GM12878 (cell line): Measurements from ENCODE around the gene HIVEP3. TPM values are rescaled to one million over a fixed set of nuclear protein-coding genes. Genes with fewer than 3 reads are reported as not detected.

Experiments used
- ATAC-seq: fragments of 200-7000 bp; cut with Tn5 transposase; 3 replicates; pipeline ENCODE4 v1.9.1; 2020; ENCODE audit warnings: mild to moderate bottlenecking, moderate library complexity
- BruUV-seq: library from RNA; stranded (reverse); fragments of 400-500 nt; replicated peaks from 2 replicates; lab custom pipeline; 2021; lab: Mats Ljungman, UMichigan
- CTCF ChIA-PET: fragments of 300-600 bp; sonication (Branson Sonifier 250); formaldehyde crosslinking; extraction: SDS; loops from one replicate; lab custom pipeline; 2021; ENCODE audit warnings: inconsistent platforms; lab: Yijun Ruan, JAX
- POLR2A ChIA-PET: fragments of 350-600 bp; formaldehyde crosslinking; extraction: SDS; loops from one replicate; lab custom pipeline; 2021; ENCODE audit warnings: inconsistent platforms; lab: Charles Lee
- RAD21 ChIA-PET: fragments of 300-600 bp; sonication (Branson Sonifier 250); formaldehyde crosslinking; loops from one replicate; lab custom pipeline; 2023; ENCODE audit warnings: antibody characterized with exemption; ENCODE audit not compliant: unreplicated experiment; lab: Charles Lee
- SMC1A ChIA-PET: fragments of 300-600 bp; sonication (Branson Sonifier 250); formaldehyde crosslinking; loops from one replicate; lab custom pipeline; 2023; ENCODE audit not compliant: unreplicated experiment, uncharacterized antibody; lab: Charles Lee
- DNase-seq: peaks from one replicate; pipeline ENCODE4 v3.0.0-alpha.2; 2011; ENCODE audit warnings: low read depth, low spot score
- FAIRE-seq: peaks from 3 replicates; lab custom pipeline; 2011; peaks lifted over from hg19 to GRCh38; lab: Jason Lieb, UNC
- H2AFZ ChIP-seq: 2 replicates; pipeline ENCODE4 v1.6.0; 2011; ENCODE audit warnings: low read depth, low read length, control low read depth; ENCODE audit not compliant: control insufficient read depth
- H3K27ac ChIP-seq: 2 replicates; pipeline ENCODE4 v1.5.1; 2011; ENCODE audit warnings: control low read depth; ENCODE audit not compliant: control insufficient read depth, insufficient read depth
- H3K27me3 ChIP-seq, 2 experiments: replicated peaks in 1 of 2; 2 replicates each; pipeline versions ENCODE4 v1.6.0 to v1.6.1; 2011; ENCODE audit warnings: low read length in 1 of 2; ENCODE audit not compliant: control insufficient read depth in 2 of 2, insufficient read depth in 2 of 2
- H3K36me3 ChIP-seq, 2 experiments: 2 replicates each; pipeline ENCODE4 v1.5.1; 2011; ENCODE audit warnings: low read length in 1 of 2; ENCODE audit not compliant: control insufficient read depth in 2 of 2, insufficient read depth in 2 of 2
- H3K4me1 ChIP-seq: 2 replicates; pipeline ENCODE4 v1.6.1; 2011; ENCODE audit warnings: mild to moderate bottlenecking, low read length, moderate library complexity, mixed read lengths; ENCODE audit not compliant: control insufficient read depth, insufficient read depth
- H3K4me2 ChIP-seq: 2 replicates; pipeline ENCODE4 v1.6.0; 2011; ENCODE audit warnings: control low read depth; ENCODE audit not compliant: control insufficient read depth, insufficient read depth
- H3K4me3 ChIP-seq: fragments of 200-600 bp; sonication (generic); 2 replicates; pipeline ENCODE4 v1.5.1; 2016
- H3K79me2 ChIP-seq: 2 replicates; pipeline ENCODE4 v1.6.0; 2011; ENCODE audit warnings: low read length; ENCODE audit not compliant: control insufficient read depth, insufficient read depth
- H3K9ac ChIP-seq: 2 replicates; pipeline ENCODE4 v1.8.0; 2011; ENCODE audit warnings: low read length, control low read depth, mixed read lengths; ENCODE audit not compliant: control insufficient read depth, insufficient read depth
- H3K9me3 ChIP-seq: replicated peaks from 3 replicates; pipeline ENCODE4 v1.5.1; 2011; ENCODE audit warnings: mild to moderate bottlenecking, low read length; ENCODE audit not compliant: control insufficient read depth, insufficient read depth
- H4K20me1 ChIP-seq: 2 replicates; pipeline ENCODE4 v1.6.0; 2011; ENCODE audit not compliant: control insufficient read depth, insufficient read depth
- ATF7 ChIP-seq: fragments of 450-650 bp; IDR thresholded peaks from 2 replicates; pipeline ENCODE4 v1.6.1; 2016; ENCODE audit warnings: low read depth, mild to moderate bottlenecking
- BACH1 ChIP-seq: fragments of 450-650 bp; IDR thresholded peaks from 2 replicates; pipeline ENCODE4 v1.6.1; 2017; ENCODE audit warnings: mild to moderate bottlenecking, borderline replicate concordance
- BHLHE40 ChIP-seq, 2 experiments: fragments of 450-650 bp in 1 of 2; IDR thresholded peaks; 2 replicates each; pipeline ENCODE4 v1.6.1; 2011 to 2017; ENCODE audit warnings: low read depth in 2 of 2, borderline replicate concordance in 1 of 2, improper control_type of control experiment in 1 of 2, low read length in 1 of 2, mild to moderate bottlenecking in 1 of 2
- CHD4 ChIP-seq: fragments of 200-600 bp; sonication (generic); IDR thresholded peaks from 2 replicates; pipeline ENCODE4 v1.6.1; 2016; ENCODE audit warnings: mild to moderate bottlenecking
- NR2F1 ChIP-seq: fragments of 450-650 bp; conservative IDR thresholded peaks from 2 replicates; pipeline ENCODE4 v1.6.1; 2017; ENCODE audit warnings: mild to moderate bottlenecking
- POLR2AphosphoS2 ChIP-seq: IDR thresholded peaks from 2 replicates; pipeline ENCODE4 v1.6.1; 2011; ENCODE audit warnings: low read depth, mild to moderate bottlenecking, low read length, improper control_type of control experiment, moderate library complexity
- SPI1 ChIP-seq: IDR thresholded peaks from 2 replicates; pipeline ENCODE4 v1.6.1; 2011; ENCODE audit warnings: low read depth, mild to moderate bottlenecking, low read length, moderate library complexity, borderline replicate concordance; ENCODE audit not compliant: insufficient read depth
- STAT3 ChIP-seq: IDR thresholded peaks from 2 replicates; pipeline ENCODE4 v1.6.1; 2011; ENCODE audit warnings: low read depth, low read length, improper control_type of control experiment
- TAF1 ChIP-seq: IDR thresholded peaks from 2 replicates; pipeline ENCODE4 v1.6.1; 2011; ENCODE audit warnings: mild to moderate bottlenecking, low read depth, low read length, borderline replicate concordance
- WRNIP1 ChIP-seq: IDR thresholded peaks from 2 replicates; pipeline ENCODE4 v1.6.1; 2011; ENCODE audit warnings: low read depth, low read length, improper control_type of control experiment, borderline replicate concordance
- YY1 ChIP-seq: IDR thresholded peaks from 2 replicates; pipeline ENCODE4 v1.6.1; 2011; ENCODE audit warnings: low read depth, mild to moderate bottlenecking, low read length
- WGBS: methylation state at CpG from one replicate; pipeline ENCODE4 v1.1.6; 2016; ENCODE audit warnings: low lambda C conversion rate; ENCODE audit not compliant: insufficient replicate concordance, insufficient coverage; ENCODE audit errors: missing lambda C conversion rate; 5-methylcytosine and 5-hydroxymethylcytosine counted together
- in situ Hi-C: fragments of 300-500 bp; cut with MboI; formaldehyde crosslinking; loops from 9 replicates; pipeline ENCODE4 v1.14.3; 2018; ENCODE audit warnings: mixed read lengths
- intact Hi-C: fragments of 100-400 bp; cut with micrococcal nuclease; formaldehyde crosslinking; loops from one replicate; pipeline ENCODE4 v1.14.2; 2022; ENCODE audit not compliant: unreplicated experiment
- polyA plus RNA-seq, 11 experiments: library from polyadenylated mRNA; depleted of rRNA in 4 of 11; unstranded in 6 of 11; stranded (reverse) in 5 of 11; fragments of >200 nt; fragmentation: Nextera tagmentation in 4 of 11; fragmentation: Illumina TruSeq in 1 of 11; extraction: Ambion mirVana in 4 of 11; extraction: Trizol in 1 of 11; gene quantifications; 1 replicate in 1 of 11; 2 replicates in 10 of 11; pipeline versions ENCODE4 v1.2.1 to v1.2.3, GENCODE V29; 2011 to 2016; ENCODE audit warnings: inconsistent platforms in 2 of 11, missing spikeins in 2 of 11, low read depth in 1 of 11
- total RNA-seq, 4 experiments: library from RNA; depleted of rRNA in 3 of 4; stranded (reverse); fragments of >200 nt in 3 of 4; fragmentation: Illumina TruSeq in 1 of 4; extraction: Trizol in 1 of 4; gene quantifications; 2 replicates each; pipeline versions ENCODE4 v1.2.1 to v1.2.3, GENCODE V29; 2013 to 2021
- TF ChIP-seq, protein P1 (sequence below): IDR thresholded peaks from 2 replicates; pipeline ENCODE4 v1.6.1; 2011; ENCODE audit warnings: low read depth, low read length, improper control_type of control experiment, borderline replicate concordance
- TF ChIP-seq, protein P2 (sequence below): fragments of 450-650 bp; IDR thresholded peaks from 2 replicates; pipeline ENCODE4 v1.6.1; 2016; ENCODE audit warnings: mild to moderate bottlenecking
- TF ChIP-seq, protein P3 (sequence below): IDR thresholded peaks from 2 replicates; pipeline ENCODE4 v1.6.1; 2011; ENCODE audit warnings: mild to moderate bottlenecking, low read depth, low read length, moderate library complexity; ENCODE audit not compliant: insufficient replicate concordance
- TF ChIP-seq, protein P4 (sequence below): fragments of 450-650 bp; IDR thresholded peaks from 2 replicates; pipeline ENCODE4 v1.6.1; 2017; ENCODE audit warnings: mild to moderate bottlenecking, moderate library complexity

The HIVEP3 gene
- total and polyA plus RNA-seq, 10 of the 15 experiments (the other 5 are each of a cell fraction or from before 2014, with no cell fraction given), result 1.8 to 13.6 (median 3.8) TPM

- in situ Hi-C loops, result no loop called here
- CTCF ChIA-PET, result no interaction called here
- TF ChIP-seq STAT3 (no peak), POLR2AphosphoS2 (no peak), BACH1 (no peak), NR2F1 (no peak), WRNIP1 (no peak), CHD4 (no peak), TAF1 (no peak), ATF7 (no peak), YY1 (no peak), SPI1 (no peak), BHLHE40 (IDR thresholded peaks at IDR 0.05; ENCODE audit: borderline replicate concordance in 1 of 2, low read depth in 2 of 2, low read length in 1 of 2) (no peak)
- TF ChIP-seq, protein P1, sequence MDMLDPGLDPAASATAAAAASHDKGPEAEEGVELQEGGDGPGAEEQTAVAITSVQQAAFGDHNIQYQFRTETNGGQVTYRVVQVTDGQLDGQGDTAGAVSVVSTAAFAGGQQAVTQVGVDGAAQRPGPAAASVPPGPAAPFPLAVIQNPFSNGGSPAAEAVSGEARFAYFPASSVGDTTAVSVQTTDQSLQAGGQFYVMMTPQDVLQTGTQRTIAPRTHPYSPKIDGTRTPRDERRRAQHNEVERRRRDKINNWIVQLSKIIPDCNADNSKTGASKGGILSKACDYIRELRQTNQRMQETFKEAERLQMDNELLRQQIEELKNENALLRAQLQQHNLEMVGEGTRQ, result no peak
- TF ChIP-seq, protein P2, sequence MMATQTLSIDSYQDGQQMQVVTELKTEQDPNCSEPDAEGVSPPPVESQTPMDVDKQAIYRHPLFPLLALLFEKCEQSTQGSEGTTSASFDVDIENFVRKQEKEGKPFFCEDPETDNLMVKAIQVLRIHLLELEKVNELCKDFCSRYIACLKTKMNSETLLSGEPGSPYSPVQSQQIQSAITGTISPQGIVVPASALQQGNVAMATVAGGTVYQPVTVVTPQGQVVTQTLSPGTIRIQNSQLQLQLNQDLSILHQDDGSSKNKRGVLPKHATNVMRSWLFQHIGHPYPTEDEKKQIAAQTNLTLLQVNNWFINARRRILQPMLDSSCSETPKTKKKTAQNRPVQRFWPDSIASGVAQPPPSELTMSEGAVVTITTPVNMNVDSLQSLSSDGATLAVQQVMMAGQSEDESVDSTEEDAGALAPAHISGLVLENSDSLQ, result no peak
- TF ChIP-seq, protein P3, sequence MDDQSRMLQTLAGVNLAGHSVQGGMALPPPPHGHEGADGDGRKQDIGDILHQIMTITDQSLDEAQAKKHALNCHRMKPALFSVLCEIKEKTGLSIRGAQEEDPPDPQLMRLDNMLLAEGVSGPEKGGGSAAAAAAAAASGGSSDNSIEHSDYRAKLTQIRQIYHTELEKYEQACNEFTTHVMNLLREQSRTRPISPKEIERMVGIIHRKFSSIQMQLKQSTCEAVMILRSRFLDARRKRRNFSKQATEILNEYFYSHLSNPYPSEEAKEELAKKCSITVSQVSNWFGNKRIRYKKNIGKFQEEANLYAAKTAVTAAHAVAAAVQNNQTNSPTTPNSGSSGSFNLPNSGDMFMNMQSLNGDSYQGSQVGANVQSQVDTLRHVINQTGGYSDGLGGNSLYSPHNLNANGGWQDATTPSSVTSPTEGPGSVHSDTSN, result no peak
- TF ChIP-seq, protein P4, sequence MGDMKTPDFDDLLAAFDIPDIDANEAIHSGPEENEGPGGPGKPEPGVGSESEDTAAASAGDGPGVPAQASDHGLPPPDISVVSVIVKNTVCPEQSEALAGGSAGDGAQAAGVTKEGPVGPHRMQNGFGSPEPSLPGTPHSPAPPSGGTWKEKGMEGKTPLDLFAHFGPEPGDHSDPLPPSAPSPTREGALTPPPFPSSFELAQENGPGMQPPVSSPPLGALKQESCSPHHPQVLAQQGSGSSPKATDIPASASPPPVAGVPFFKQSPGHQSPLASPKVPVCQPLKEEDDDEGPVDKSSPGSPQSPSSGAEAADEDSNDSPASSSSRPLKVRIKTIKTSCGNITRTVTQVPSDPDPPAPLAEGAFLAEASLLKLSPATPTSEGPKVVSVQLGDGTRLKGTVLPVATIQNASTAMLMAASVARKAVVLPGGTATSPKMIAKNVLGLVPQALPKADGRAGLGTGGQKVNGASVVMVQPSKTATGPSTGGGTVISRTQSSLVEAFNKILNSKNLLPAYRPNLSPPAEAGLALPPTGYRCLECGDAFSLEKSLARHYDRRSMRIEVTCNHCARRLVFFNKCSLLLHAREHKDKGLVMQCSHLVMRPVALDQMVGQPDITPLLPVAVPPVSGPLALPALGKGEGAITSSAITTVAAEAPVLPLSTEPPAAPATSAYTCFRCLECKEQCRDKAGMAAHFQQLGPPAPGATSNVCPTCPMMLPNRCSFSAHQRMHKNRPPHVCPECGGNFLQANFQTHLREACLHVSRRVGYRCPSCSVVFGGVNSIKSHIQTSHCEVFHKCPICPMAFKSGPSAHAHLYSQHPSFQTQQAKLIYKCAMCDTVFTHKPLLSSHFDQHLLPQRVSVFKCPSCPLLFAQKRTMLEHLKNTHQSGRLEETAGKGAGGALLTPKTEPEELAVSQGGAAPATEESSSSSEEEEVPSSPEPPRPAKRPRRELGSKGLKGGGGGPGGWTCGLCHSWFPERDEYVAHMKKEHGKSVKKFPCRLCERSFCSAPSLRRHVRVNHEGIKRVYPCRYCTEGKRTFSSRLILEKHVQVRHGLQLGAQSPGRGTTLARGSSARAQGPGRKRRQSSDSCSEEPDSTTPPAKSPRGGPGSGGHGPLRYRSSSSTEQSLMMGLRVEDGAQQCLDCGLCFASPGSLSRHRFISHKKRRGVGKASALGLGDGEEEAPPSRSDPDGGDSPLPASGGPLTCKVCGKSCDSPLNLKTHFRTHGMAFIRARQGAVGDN, result no peak
Measured at GRCh38 chr1:41559331-41559730, 359.4 kb downstream of the HIVEP3 start.

More at GRCh38 chr1:41559331-41559730, 359.4 kb downstream of the HIVEP3 start:
- ChIA-PET SMC1A (no interaction called here), RAD21 (no interaction called here), POLR2A (no interaction called here)
- peaks cover 1% of the 10 kb centered on the region; the same call in 2 of the 3 replicates for H3K9me3 ChIP-seq
- 48% methylated on average over 5 of the region's 5 CpGs for WGBS
- H3K4me1 ChIP-seq, result no peaks in the 10 kb centered on the region
- no peak for ATAC-seq
- no peak overlapping the region for H2AFZ ChIP-seq
- no TSS peak for BruUV-seq
- no peaks in the 10 kb centered on the region; a peak in 3 of 4 replicates for H3K36me3 ChIP-seq
- no peak overlapping the region for H3K9ac ChIP-seq
- H3K4me3 ChIP-seq, result no peak overlapping the region
- intact Hi-C loops, result no loop called here
- no peak overlapping the region for H3K4me2 ChIP-seq
- H3K27me3 ChIP-seq, result no peaks in the 10 kb centered on the region
- H3K27ac ChIP-seq, result no peak overlapping the region
- no peaks in the 10 kb centered on the region for H3K79me2 ChIP-seq
- DNase-seq, result no peak
- no peaks in the 10 kb centered on the region for H4K20me1 ChIP-seq
- no peak for FAIRE-seq
